Omental fat pad (tissue), 4 donors: ENCODE results near the gene MAGEA6. TPM values are rescaled to one million over a fixed set of nuclear protein-coding genes. Genes with fewer than 3 reads are reported as not detected.
"Not testable (repeated sequence)": the region's sequence is repeated elsewhere in the genome, so short reads cannot be mapped to it uniquely, and the experiment has no call there.

Experiments used
- ATAC-seq: fragments of 150-250 bp; one replicate; pipeline ENCODE4 v1.9.1; 2016; ENCODE audit warnings: mild to moderate bottlenecking, moderate library complexity; ENCODE audit not compliant: low FRiP score
- DNase-seq: peaks from one replicate; pipeline ENCODE4 v3.0.0-alpha.2; 2019; ENCODE audit warnings: low spot score
- CTCF ChIP-seq, 3 donors: fragments of 450-650 bp; IDR thresholded peaks; one replicate each; pipeline ENCODE4 v1.5.1; 2016 to 2017; ENCODE audit warnings: antibody characterized with exemption in 3 of 3, mild to moderate bottlenecking in 3 of 3, moderate library complexity in 2 of 3
- total RNA-seq, 4 donors: library from RNA; depleted of rRNA; stranded (reverse); fragments of >200 nt; gene quantifications; one replicate each; pipeline ENCODE4 v1.1.0, GENCODE V29; 2016

MAGEA6 gene
- total RNA-seq, 4 donors from 2014 or later: not detected

GRCh38 chrX:152806035-152806434 lies 36.5 kb upstream of the MAGEA6 start:
- no peak for DNase-seq
- ATAC-seq: no peak
- TF ChIP-seq CTCF (IDR thresholded peaks at IDR 0.05): no peak

- no peak for ATAC-seq
- TF ChIP-seq CTCF (IDR thresholded peaks at IDR 0.05): no peak
- DNase-seq: no peak
Measured at GRCh38 chrX:152798945-152799344, 29.5 kb upstream of the MAGEA6 start.

GRCh38 chrX:152787062-152787461 lies 17.6 kb upstream of the MAGEA6 start:
- not testable (repeated sequence) for DNase-seq, ATAC-seq

- not testable (repeated sequence) for DNase-seq, ATAC-seq
Measured at GRCh38 chrX:152766562-152766961, 2.9 kb downstream of the MAGEA6 start.

GRCh38 chrX:152761582-152761981 lies 7.9 kb downstream of the MAGEA6 start:
- ATAC-seq, DNase-seq: not testable (repeated sequence)

- DNase-seq, ATAC-seq: not testable (repeated sequence)
Measured at GRCh38 chrX:152759544-152759943, 9.9 kb downstream of the MAGEA6 start.

- not testable (repeated sequence) for ATAC-seq, DNase-seq
Measured at GRCh38 chrX:152758918-152759317, 10.6 kb downstream of the MAGEA6 start, which contains the start of gene CSAG3. CSAG3 (plus strand) TSS chrX:152759218.

GRCh38 chrX:152754871-152755270 lies 14.6 kb downstream of the MAGEA6 start:
- ATAC-seq, DNase-seq: not testable (repeated sequence)

- not testable (repeated sequence) for ATAC-seq, DNase-seq
Measured at GRCh38 chrX:152753686-152754650, 15.5 kb downstream of the MAGEA6 start, which contains the start of gene MAGEA2. MAGEA2 (minus strand) TSS chrX:152753842; CDS start chrX:152751363, 2,479 bp downstream.

GRCh38 chrX:152738560-152738959 lies 30.9 kb downstream of the MAGEA6 start:
- DNase-seq: no peak
- no peak for ATAC-seq
- TF ChIP-seq CTCF (IDR thresholded peaks at IDR 0.05): no peak

GRCh38 chrX:152736528-152736927 lies 33.0 kb downstream of the MAGEA6 start:
- DNase-seq, ATAC-seq: not testable (repeated sequence)
